ENCODE measurements around the gene ZNF248. TPM values are rescaled to one million over a fixed set of nuclear protein-coding genes. Genes with fewer than 3 reads are reported as not detected.
"Not testable (repeated sequence)": the region's sequence is repeated elsewhere in the genome, so short reads cannot be mapped to it uniquely, and the experiment has no call there.

Gene ZNF248
- total RNA-seq, 1 donor from 2014 or later, result not detected

- Histone ChIP-seq H3K79me2 (ENCODE audit: low read depth) (no peaks in the 10 kb centered on the region), H3K4me3 (no peak overlapping the region), H3K36me3 (no peaks in the 10 kb centered on the region), H3F3A (ENCODE audit: low read depth) (no peaks in the 10 kb centered on the region), H3K27ac (no peak overlapping the region), H3K27me3 (no peaks in the 10 kb centered on the region), H3K9ac (no peak overlapping the region), H3K9me3 (ENCODE audit: low read depth) (no peaks in the 10 kb centered on the region), H3K4me1 (no peaks in the 10 kb centered on the region), H2AFZ (replicated peaks) (no peak overlapping the region), H4K20me1 (ENCODE audit: low read depth) (no peaks in the 10 kb centered on the region), H3K4me2 (no peak overlapping the region)
- Mint-ChIP-seq H3K27ac (no peak overlapping the region), H3K27me3 (ENCODE audit: insufficient read depth, low read depth) (peaks cover 10% of the 10 kb centered on the region), H3K36me3 (peaks cover 2% of the 10 kb centered on the region), H3K4me1 (no peaks in the 10 kb centered on the region), H3K9me3 (peaks cover 38% of the 10 kb centered on the region), H3K4me3 (no peak overlapping the region)
- no peak for DNase-seq (ENCODE audit: low spot score)
- TF ChIP-seq EZH2 (IDR thresholded peaks at IDR 0.05), result no peak
- no peak for TF ChIP-seq CTCF (IDR thresholded peaks at IDR 0.05)
- no peak for TF ChIP-seq EZH2phosphoT487 (IDR thresholded peaks at IDR 0.05)
Measured at GRCh38 chr10:37739181-37739580, 118.2 kb downstream of the ZNF248 start.

DNA sequence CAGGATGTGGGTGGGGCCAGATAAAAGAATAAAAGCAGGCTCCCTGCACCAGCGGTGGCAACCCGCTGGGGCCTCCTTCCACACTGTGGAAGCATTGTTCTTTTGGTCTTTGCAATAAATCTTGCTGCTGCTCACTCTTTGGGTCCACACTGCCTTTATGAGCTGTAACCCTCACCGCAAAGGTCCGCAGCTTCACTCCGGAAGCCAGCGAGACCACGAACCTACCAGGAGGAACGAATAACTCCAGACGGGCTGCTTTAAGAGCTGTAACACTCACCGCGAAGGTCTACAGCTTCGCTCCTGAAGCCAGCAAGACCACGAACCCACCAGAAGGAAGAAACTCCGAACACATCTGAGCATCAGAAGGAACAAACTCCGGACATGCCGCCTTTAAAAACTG lies 119.2 kb downstream of the ZNF248 start:
- H4K20me1 ChIP-seq (ENCODE audit: low read depth); DNase-seq (ENCODE audit: low spot score); H3K79me2 ChIP-seq (ENCODE audit: low read depth); H3K27ac ChIP-seq; H3K36me3 Mint-ChIP-seq; H3K27ac Mint-ChIP-seq; H3K4me1 Mint-ChIP-seq; H3K9me3 ChIP-seq (ENCODE audit: low read depth); H3K4me2 ChIP-seq; H3K36me3 ChIP-seq; H3K27me3 Mint-ChIP-seq (ENCODE audit: insufficient read depth, low read depth); H3K4me1 ChIP-seq; H3K4me3 ChIP-seq; H3K27me3 ChIP-seq; H3F3A ChIP-seq (ENCODE audit: low read depth); H3K9ac ChIP-seq; H2AFZ ChIP-seq (replicated peaks); H3K4me3 Mint-ChIP-seq: not testable (repeated sequence)
- peaks cover 38% of the 10 kb centered on the region for H3K9me3 Mint-ChIP-seq

DNA sequence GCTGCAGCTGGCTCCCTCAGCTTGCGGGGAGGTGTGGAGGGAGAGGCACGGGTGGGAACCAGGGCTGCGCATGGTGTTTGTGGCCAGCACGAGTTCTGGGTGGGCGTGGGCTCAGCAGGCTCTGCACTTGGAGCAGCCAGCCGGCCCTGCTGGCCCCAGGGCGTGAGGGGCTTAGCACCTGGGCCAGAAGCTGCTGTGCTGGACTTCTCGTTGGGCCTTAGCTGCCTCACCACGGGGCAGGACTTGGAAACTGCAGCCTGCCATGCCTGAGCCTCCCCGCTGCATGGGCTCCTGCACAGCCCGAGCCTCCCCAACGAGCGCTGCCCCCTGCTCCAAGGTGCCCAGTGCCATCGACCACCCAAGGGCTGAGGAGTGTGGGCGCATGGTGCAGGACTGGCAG lies 120.1 kb downstream of the ZNF248 start:
- Histone ChIP-seq H3K4me3 (no peak overlapping the region), H3K9ac (no peak overlapping the region), H3K36me3 (no peaks in the 10 kb centered on the region), H3F3A (ENCODE audit: low read depth) (no peaks in the 10 kb centered on the region), H3K79me2 (ENCODE audit: low read depth) (no peaks in the 10 kb centered on the region), H3K4me1 (no peaks in the 10 kb centered on the region), H4K20me1 (ENCODE audit: low read depth) (no peaks in the 10 kb centered on the region), H3K27me3 (no peaks in the 10 kb centered on the region), H3K4me2 (no peak overlapping the region), H3K9me3 (ENCODE audit: low read depth) (no peaks in the 10 kb centered on the region), H2AFZ (replicated peaks) (no peak overlapping the region), H3K27ac (no peak overlapping the region)
- TF ChIP-seq EZH2 (IDR thresholded peaks at IDR 0.05) (no peak), EZH2phosphoT487 (IDR thresholded peaks at IDR 0.05) (no peak), CTCF (IDR thresholded peaks at IDR 0.05) (no peak)
- H3K4me1 Mint-ChIP-seq, result no peaks in the 10 kb centered on the region
- no peak overlapping the region for H3K27ac Mint-ChIP-seq
- no peak overlapping the region for H3K4me3 Mint-ChIP-seq
- no peak for DNase-seq (ENCODE audit: low spot score)
- H3K27me3 Mint-ChIP-seq (ENCODE audit: insufficient read depth, low read depth), result peaks cover 10% of the 10 kb centered on the region
- peaks cover 2% of the 10 kb centered on the region for H3K36me3 Mint-ChIP-seq
- H3K9me3 Mint-ChIP-seq, result peaks cover 40% of the 10 kb centered on the region

DNA sequence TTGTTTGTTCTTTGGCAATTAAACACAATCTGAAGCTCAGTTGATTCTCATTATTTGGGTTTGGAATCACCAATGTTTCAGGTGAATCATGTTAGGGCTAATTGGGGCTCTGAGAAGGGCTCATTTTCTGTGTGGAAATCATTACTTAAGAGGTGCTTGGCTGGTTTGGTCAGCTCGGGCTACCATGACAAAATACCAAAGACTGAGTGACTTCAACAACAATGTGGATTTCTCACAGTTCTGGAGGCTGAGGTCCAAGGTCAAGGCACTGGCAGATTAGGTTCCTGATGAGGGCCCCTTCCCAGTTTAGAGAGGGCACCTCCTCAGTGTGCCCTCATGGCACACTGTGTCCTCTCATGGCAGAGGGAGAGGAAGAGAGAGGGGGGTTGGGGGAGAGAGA lies 121.3 kb downstream of the ZNF248 start:
- Histone ChIP-seq H3K36me3 (no peaks in the 10 kb centered on the region), H3K27ac (no peak overlapping the region), H3K9ac (no peak overlapping the region), H3K27me3 (no peaks in the 10 kb centered on the region), H4K20me1 (ENCODE audit: low read depth) (no peaks in the 10 kb centered on the region), H3K4me2 (no peak overlapping the region), H3K4me1 (no peaks in the 10 kb centered on the region), H3K79me2 (ENCODE audit: low read depth) (no peaks in the 10 kb centered on the region), H3K4me3 (no peak overlapping the region), H3K9me3 (ENCODE audit: low read depth) (no peaks in the 10 kb centered on the region), H2AFZ (replicated peaks) (no peak overlapping the region), H3F3A (ENCODE audit: low read depth) (no peaks in the 10 kb centered on the region)
- TF ChIP-seq EZH2phosphoT487 (IDR thresholded peaks at IDR 0.05) (no peak), CTCF (IDR thresholded peaks at IDR 0.05) (no peak), EZH2 (IDR thresholded peaks at IDR 0.05) (no peak)
- H3K27me3 Mint-ChIP-seq (ENCODE audit: insufficient read depth, low read depth), result peaks cover 10% of the 10 kb centered on the region
- DNase-seq (ENCODE audit: low spot score), result no peak
- no peak overlapping the region for H3K4me3 Mint-ChIP-seq
- no peak overlapping the region for H3K27ac Mint-ChIP-seq
- H3K9me3 Mint-ChIP-seq, result peaks cover 38% of the 10 kb centered on the region
- no peaks in the 10 kb centered on the region for H3K4me1 Mint-ChIP-seq
- peaks cover 2% of the 10 kb centered on the region for H3K36me3 Mint-ChIP-seq

All from neural progenitor cell (in vitro differentiated cells).